Ammon's horn (tissue), 1 donor: ENCODE measurements around the gene ACTRT3.
A peak's percentile ranks its signal among the peaks of the same experiment; 100 is the strongest.
"Not testable (repeated sequence)": the region's sequence is repeated elsewhere in the genome, so short reads cannot be mapped to it uniquely, and the experiment has no call there.

ENCODE experiments used
- DNase-seq: peaks from one replicate; pipeline ENCODE4 v3.0.0-alpha.2; 2016; ENCODE audit warnings: low spot score

The ACTRT3 gene

GRCh38 chr3:169772897-169773816 is 3.8 kb upstream of the ACTRT3 start, which contains the start of gene MYNN:
MYNN (plus strand) TSS chr3:169773396; CDS start chr3:169774296, 900 bp downstream.
- peak; percentile 98 for DNase-seq

DNA sequence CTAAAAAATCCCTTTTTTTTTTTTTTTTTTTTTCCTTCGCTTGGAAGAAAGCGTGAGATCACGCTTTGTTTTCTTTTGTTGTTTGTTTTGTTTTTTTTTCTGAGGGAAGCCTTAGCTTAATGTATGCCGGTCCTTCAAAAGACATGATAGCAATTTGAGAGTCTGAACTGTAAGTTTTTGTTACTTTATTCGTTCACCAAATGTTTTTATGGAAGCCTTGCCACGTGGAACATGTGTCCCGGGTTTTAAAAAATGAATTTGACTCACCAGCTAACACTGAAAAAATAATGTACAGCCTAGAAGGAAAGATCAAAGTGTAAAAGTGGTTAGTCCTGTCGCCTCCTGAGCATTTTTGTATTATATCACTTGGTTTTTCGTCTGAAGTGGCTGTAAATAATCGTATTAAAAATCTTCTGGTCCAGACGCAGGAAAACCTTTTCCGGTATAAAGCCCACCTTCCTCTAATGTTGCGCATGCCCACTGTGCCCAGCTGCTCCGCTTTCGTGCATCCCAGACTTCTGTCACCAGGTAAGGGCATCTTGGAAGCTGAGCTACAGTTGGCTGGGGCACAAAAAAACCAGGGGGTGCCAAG is 3.0 kb upstream of the ACTRT3 start:
- DNase-seq: peak; percentile 83

DNA sequence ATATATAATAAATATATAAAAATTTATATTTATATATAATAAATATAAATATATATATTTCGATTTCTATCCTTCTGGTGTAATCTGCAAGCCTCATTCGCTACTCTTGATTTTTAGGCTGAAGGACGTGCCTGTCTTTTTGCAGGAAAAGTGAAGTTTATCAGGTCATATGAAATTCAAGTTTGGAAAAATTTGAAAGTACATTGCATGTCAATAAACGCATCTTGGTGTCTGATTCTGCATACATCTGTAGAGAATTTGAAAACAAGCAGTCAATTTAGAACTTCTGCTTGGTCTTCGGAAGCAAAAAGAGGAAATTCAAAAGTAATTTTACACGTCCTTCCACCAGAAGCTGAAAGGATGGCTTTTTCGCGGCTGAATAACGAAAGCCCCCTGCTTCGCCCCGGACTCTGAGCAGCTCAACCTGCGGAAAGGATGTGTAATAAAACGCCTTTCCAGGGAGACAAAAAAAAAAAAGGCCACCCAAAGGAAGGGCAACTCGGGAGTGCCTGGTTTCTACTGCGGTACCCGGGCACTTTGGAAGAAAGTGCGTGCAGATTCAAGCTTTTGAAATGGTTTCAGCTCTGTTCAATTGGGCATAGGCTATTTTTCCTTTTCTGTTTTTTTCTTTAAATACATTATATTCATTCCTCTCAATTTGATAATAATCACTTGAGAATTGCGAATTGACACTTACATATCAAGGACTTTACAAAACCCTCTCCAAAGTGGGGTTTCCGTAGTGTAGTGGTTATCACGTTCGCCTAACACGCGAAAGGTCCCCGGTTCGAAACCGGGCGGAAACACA is 2.3 kb upstream of the ACTRT3 start:
- peak; percentile 78 for DNase-seq

- DNase-seq: peak; percentile 93
Measured at GRCh38 chr3:169764882-169765612, 4.3 kb downstream of the ACTRT3 start, which contains the start of gene TERC. TERC (minus strand) TSS chr3:169765060.

- DNase-seq: peak; percentile 78
Measured at GRCh38 chr3:169764312-169764881, 5.0 kb downstream of the ACTRT3 start.

- DNase-seq: no peak
Measured at GRCh38 chr3:169760479-169760878, 8.9 kb downstream of the ACTRT3 start.

DNA sequence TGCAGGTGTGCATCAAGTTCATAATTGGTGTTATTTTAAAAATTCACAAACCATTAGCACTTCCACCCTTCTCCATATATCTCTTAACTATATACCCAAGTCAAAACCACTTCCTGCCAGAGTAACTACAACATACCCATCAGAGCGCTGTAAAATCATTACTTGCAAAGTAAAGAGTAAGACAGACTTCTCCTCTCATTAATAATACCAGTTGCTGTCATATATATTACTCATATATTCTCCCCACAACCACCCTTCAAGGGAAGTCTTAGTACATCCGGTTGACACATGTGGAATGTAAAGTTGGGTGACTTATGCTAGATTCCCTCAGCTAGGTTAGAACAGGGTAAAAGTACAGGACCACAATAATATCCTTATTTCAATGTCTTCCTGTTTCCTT is 10.1 kb downstream of the ACTRT3 start:
- DNase-seq: no peak

DNA sequence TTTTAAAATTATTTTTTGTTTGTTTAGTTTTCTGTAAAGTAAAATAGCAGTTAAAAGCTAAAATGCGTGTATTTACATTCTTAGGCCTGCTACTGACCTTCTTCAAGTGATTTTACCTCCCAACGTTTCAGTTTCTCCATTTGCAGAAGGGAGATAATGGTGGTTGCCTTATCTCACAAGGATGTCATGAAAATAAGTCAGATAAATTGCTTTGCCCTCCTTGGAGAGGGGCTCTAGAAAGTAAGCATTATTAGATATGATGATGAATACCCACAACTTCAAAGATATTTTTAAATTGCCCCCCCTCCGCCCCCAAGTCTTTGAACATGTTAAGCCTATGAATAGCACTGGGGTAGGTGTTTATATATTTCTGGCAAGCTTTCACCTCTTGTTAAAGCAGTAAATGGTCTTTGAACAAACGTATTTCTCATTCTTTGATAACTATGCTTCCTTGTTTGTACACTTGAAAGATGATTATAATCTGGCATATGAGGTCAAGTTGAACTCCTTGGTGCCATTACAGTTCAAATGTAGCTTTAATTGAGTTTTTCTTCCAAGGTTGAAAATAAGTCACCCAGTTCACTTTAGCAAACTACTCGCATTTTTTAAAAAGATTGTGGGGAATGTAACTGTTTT is 10.9 kb downstream of the ACTRT3 start:
- DNase-seq: no peak

DNA sequence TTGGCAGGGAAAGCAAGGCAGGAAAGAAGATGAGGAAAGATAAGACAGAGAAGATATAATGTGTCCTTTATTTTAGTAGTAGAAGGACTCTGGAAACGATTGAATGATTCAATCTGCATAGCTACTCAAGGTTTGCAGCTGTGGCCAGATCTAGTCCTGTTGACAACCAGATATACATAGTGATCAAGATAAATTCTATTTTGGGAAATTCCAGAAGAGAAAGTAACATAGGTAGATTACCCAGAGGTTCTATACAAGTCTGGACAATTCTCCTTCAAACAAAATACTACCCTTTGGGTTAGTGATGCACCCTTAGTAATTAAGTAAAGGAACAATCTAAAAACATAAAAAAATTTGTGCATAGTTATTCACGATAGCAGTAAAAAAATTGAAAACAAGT is 13.9 kb downstream of the ACTRT3 start:
- DNase-seq: no peak

DNA sequence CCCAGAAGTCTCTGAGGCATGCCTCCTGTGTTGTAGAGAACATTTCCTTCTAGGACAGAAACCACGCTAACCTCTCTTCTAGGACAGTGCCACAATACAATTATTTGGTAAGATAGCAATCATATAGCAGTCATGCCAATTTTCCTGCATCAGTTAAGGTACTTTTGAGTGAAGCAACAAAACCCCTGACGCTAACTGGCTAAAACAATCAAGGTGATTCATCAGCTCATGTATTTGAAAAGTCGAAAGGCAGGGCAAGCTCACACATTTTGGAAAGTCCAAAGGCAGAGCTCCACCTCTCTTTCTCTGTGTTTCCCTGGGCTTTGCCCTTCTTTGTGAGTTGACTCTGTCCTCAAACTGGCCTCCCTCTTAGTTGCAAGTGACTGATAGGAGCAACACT is 14.7 kb downstream of the ACTRT3 start:
- no peak for DNase-seq

GRCh38 chr3:169751875-169752274 is 17.5 kb downstream of the ACTRT3 start:
- DNase-seq: no peak

GRCh38 chr3:169750665-169751064 is 18.7 kb downstream of the ACTRT3 start:
- no peak for DNase-seq

DNA sequence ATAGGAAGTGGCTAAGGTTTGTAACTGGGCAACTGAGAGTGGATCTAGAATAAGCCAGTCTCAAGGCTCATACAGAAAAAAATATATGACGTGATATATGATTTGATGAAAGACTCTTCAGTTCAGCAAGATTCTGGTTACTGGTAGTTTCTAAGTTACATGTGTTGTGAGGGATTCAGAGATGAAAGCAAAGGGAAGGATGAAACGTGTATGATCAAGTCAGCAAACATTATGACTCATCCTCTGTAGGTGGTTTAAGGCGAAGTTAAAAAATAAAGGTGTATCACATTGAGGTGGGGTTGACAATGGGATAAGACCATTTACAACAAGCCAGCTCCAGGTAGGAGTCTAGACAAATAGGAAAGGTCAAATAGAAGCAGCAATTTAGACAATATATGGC is 20.7 kb downstream of the ACTRT3 start:
- DNase-seq: no peak

DNA sequence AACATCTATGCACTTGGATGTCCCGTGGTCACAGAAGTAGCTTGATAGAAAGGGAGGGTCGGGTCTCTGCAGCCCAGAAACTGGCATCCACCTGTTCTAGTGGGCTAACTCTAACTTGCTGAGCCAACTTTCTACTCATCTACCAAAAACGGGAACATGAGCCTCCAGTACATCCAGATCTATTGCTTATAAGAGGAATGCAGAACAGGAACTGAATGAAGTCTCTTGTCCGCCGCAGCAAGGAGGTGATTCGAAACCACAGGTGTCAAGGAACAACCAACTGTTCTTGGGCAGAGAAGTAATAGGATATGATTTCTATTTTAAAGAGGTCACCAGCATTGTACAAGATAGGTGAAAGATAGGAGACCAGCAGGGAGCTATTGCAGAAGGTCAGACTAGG is 22.4 kb downstream of the ACTRT3 start:
- DNase-seq: no peak

DNA sequence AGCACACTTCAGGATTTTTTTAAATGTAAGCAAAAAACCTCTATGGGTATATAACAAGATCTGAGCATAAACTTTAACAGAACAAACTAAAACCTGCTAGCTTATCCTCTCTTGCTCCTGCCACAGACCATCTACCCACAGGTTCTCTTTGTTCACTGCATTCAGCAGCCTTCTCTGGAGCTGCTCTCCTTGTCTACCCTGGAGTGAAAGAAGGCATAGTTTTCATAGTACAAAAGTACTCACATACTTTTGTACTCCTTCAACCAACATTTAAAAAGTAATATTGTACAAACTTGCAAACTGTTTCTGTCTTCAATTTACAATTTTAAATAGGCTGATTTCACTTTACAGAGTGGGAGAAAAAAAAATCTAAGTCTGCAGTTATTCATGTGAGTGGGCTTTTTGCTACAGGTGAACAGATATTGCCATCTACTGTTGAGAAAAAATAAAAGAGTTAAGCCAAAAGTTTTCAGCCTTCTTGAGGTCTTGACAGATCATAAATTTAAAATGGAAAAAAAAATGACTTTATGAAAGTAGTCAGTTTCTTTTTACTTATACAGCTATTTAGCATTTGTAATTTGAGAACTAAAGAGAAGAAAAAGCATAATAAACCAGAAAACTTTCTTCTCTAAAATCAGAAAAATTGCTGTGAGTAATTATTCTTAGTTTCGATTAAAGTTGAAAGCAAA is 24.9 kb downstream of the ACTRT3 start:
- no peak for DNase-seq

DNA sequence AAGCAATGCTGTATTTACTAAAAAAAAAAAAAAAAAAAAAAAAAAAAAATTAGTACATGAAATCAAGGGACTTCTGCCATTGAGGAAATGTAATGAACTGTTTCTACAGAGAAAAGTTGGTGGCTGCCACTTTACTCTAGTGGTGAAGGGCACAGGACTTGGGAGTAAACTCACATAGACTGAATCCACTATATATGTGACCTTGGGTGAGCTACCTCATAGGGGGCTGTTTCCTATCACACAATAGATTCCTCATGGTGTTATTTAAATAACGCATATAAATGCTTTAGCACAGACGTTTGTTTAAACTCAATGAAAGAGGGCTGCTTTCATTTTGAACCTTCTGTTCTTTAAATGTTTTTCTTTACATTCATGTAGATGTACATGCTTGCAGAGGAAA is 30.3 kb downstream of the ACTRT3 start:
- DNase-seq: no peak

DNA sequence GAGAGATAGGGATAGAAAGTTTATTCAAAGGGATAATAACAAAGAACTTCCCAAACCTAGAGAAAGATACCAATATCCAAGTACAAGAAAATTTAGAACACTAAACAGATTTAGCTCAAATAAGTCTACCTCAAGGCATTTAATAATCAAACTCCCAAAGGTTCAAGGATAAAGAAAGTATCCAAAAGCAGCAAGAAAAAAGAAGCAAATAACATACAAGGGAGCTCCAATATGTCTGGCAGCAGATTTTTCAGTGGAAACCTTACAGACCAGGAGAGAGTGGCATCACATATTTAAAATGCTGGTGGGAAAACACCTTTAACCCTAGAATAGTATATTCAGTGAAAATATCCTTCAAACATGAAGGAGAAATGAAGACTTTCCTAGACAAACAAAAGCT is 37.5 kb downstream of the ACTRT3 start:
- not testable (repeated sequence) for DNase-seq

DNA sequence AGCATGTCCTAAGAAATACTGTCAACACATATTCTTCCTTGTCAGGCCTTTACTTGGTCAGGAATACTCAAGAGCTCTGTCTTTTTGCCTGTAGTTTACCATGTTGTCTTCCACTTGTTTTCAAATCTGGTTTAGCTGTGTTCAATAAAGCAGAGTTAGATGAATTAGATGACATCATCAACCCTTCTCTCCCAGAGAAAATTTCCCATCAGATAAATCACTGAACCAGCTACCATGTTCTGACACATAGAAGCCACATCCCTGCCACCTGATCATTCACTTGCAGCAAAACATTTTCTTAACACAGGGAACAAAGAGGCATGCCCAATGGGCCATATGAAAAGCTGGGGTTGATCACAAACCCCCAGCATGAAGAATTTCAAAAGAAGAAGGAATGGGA is 46.6 kb downstream of the ACTRT3 start:
- no peak for DNase-seq

GRCh38 chr3:169718415-169718814 is 50.9 kb downstream of the ACTRT3 start:
- not testable (repeated sequence) for DNase-seq
